HEK293 (cell line): ENCODE results near the gene AGTPBP1.
A peak's percentile ranks its signal among the peaks of the same experiment; 100 is the strongest.

Experiments
- BCL11A ChIP-seq: fragments of 450-650 bp; formaldehyde crosslinking; IDR thresholded peaks from 2 replicates; pipeline ENCODE4 v1.5.1; 2016; ENCODE audit warnings: low read depth, missing biosample characterization, missing genetic modification characterization
- HIC1 ChIP-seq: fragments of 450-650 bp; formaldehyde crosslinking; IDR thresholded peaks from 2 replicates; pipeline ENCODE4 v1.5.1; 2016; ENCODE audit warnings: missing biosample characterization, missing genetic modification characterization
- KLF17 ChIP-seq: fragments of 450-650 bp; formaldehyde crosslinking; IDR thresholded peaks from 2 replicates; pipeline ENCODE4 v1.5.1; 2016; ENCODE audit warnings: missing biosample characterization, missing genetic modification characterization
- PRDM10 ChIP-seq: fragments of 450-650 bp; formaldehyde crosslinking; IDR thresholded peaks from 2 replicates; pipeline ENCODE4 v1.5.1; 2016; ENCODE audit warnings: missing biosample characterization, missing genetic modification characterization
- PRDM4 ChIP-seq: fragments of 450-650 bp; formaldehyde crosslinking; IDR thresholded peaks from 2 replicates; pipeline ENCODE4 v1.5.1; 2017; ENCODE audit warnings: missing biosample characterization, missing genetic modification characterization
- PRDM6 ChIP-seq: fragments of 450-650 bp; formaldehyde crosslinking; IDR thresholded peaks from 2 replicates; pipeline ENCODE4 v1.5.1; 2017; ENCODE audit warnings: missing biosample characterization, missing genetic modification characterization
- SETDB1 ChIP-seq: IDR thresholded peaks from one replicate; pipeline ENCODE4 v1.6.1; 2017; ENCODE audit warnings: mild to moderate bottlenecking, low read length, moderate library complexity, mixed read lengths; ENCODE audit not compliant: insufficient read length
- TSHZ1 ChIP-seq: fragments of 450-650 bp; formaldehyde crosslinking; IDR thresholded peaks from 2 replicates; pipeline ENCODE4 v1.5.1; 2016; ENCODE audit warnings: missing biosample characterization, missing genetic modification characterization, borderline replicate concordance
- ZNF132 ChIP-seq: fragments of 450-650 bp; formaldehyde crosslinking; IDR thresholded peaks from 2 replicates; pipeline ENCODE4 v1.5.1; 2017; ENCODE audit warnings: missing biosample characterization, missing genetic modification characterization, borderline replicate concordance
- ZNF2 ChIP-seq: fragments of 450-650 bp; formaldehyde crosslinking; IDR thresholded peaks from 2 replicates; pipeline ENCODE4 v1.5.1; 2016; ENCODE audit warnings: missing biosample characterization, missing genetic modification characterization
- ZNF324 ChIP-seq: fragments of 450-650 bp; formaldehyde crosslinking; IDR thresholded peaks from 2 replicates; pipeline ENCODE4 v1.5.1; 2016; ENCODE audit warnings: missing biosample characterization, missing genetic modification characterization
- ZNF776 ChIP-seq: fragments of 450-650 bp; formaldehyde crosslinking; IDR thresholded peaks from 2 replicates; pipeline ENCODE4 v1.5.0; 2017; ENCODE audit warnings: missing biosample characterization, missing genetic modification characterization, borderline replicate concordance
- TF ChIP-seq, protein P1 (sequence below): fragments of 450-650 bp; formaldehyde crosslinking; IDR thresholded peaks from 2 replicates; pipeline ENCODE4; 2016; ENCODE audit warnings: missing biosample characterization, missing genetic modification characterization
- TF ChIP-seq, protein P2 (sequence below): fragments of 450-650 bp; formaldehyde crosslinking; IDR thresholded peaks from 2 replicates; pipeline ENCODE4 v1.5.1; 2016; ENCODE audit warnings: missing biosample characterization, missing genetic modification characterization
- TF ChIP-seq, protein P3 (sequence below): fragments of 450-650 bp; formaldehyde crosslinking; IDR thresholded peaks from 2 replicates; pipeline ENCODE4 v1.5.1; 2017; ENCODE audit warnings: missing biosample characterization, missing genetic modification characterization
- TF ChIP-seq, protein P4 (sequence below): fragments of 450-650 bp; IDR thresholded peaks from 2 replicates; pipeline ENCODE4 v1.5.1; 2018; ENCODE audit warnings: missing biosample characterization, mild to moderate bottlenecking, missing genetic modification characterization

AGTPBP1 gene

DNA sequence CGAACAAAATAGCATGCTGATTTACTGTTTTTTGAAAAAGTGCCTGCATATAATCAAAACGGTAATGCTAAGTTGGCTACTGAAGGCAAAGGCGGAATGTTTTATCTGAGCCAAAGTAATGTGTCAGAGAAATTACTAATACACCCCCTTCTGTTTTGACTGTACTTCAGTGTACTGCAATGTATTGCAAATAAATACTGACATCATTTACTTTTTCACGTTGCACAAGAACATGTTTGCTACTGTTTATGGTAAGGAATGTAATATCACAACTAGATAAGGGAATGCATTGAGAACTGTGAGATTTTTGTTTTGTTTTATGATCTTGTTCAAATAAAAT, 813 bp upstream of the AGTPBP1 start (continued):
- TF ChIP-seq, protein P1, sequence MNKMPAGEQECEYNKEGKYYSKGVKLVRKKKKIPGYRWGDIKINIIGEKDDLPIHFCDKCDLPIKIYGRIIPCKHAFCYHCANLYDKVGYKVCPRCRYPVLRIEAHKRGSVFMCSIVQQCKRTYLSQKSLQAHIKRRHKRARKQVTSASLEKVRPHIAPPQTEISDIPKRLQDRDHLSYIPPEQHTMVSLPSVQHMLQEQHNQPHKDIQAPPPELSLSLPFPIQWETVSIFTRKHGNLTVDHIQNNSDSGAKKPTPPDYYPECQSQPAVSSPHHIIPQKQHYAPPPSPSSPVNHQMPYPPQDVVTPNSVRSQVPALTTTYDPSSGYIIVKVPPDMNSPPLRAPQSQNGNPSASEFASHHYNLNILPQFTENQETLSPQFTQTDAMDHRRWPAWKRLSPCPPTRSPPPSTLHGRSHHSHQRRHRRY (tag by site-specific recombination) = no peak
- TF ChIP-seq, protein P2, sequence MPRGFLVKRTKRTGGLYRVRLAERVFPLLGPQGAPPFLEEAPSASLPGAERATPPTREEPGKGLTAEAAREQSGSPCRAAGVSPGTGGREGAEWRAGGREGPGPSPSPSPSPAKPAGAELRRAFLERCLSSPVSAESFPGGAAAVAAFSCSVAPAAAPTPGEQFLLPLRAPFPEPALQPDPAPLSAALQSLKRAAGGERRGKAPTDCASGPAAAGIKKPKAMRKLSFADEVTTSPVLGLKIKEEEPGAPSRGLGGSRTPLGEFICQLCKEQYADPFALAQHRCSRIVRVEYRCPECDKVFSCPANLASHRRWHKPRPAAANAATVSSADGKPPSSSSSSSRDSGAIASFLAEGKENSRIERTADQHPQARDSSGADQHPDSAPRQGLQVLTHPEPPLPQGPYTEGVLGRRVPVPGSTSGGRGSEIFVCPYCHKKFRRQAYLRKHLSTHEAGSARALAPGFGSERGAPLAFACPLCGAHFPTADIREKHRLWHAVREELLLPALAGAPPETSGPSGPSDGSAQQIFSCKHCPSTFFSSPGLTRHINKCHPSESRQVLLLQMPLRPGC (tag by site-specific recombination) = peak; percentile 98
- no peak for TF ChIP-seq ZNF776 (tag by site-specific recombination)
- TF ChIP-seq ZNF324 (tag by site-specific recombination) = no peak; the same call in 1 of the 2 replicates
- TF ChIP-seq BCL11A (tag by site-specific recombination) = 0 out of 2 replicates have a peak, but pooled peaks have one; percentile 14
- TF ChIP-seq SETDB1 = no peak
- peak; percentile 97 for TF ChIP-seq PRDM6 (tag by site-specific recombination)
- peak; percentile 1; the same call in 1 of the 2 replicates for TF ChIP-seq HIC1
- no peak for TF ChIP-seq PRDM4 (tag by site-specific recombination)
- TF ChIP-seq, protein P3, sequence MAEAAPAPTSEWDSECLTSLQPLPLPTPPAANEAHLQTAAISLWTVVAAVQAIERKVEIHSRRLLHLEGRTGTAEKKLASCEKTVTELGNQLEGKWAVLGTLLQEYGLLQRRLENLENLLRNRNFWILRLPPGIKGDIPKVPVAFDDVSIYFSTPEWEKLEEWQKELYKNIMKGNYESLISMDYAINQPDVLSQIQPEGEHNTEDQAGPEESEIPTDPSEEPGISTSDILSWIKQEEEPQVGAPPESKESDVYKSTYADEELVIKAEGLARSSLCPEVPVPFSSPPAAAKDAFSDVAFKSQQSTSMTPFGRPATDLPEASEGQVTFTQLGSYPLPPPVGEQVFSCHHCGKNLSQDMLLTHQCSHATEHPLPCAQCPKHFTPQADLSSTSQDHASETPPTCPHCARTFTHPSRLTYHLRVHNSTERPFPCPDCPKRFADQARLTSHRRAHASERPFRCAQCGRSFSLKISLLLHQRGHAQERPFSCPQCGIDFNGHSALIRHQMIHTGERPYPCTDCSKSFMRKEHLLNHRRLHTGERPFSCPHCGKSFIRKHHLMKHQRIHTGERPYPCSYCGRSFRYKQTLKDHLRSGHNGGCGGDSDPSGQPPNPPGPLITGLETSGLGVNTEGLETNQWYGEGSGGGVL = no peak
- TF ChIP-seq KLF17 = peak; percentile 19; the same call in 1 of the 2 replicates
- TF ChIP-seq PRDM10 (tag by site-specific recombination) = peak; percentile 34; the same call in 1 of the 2 replicates
- no peak for TF ChIP-seq ZNF132 (tag by site-specific recombination)
- TF ChIP-seq TSHZ1 = 0 out of 2 replicates have a peak, but pooled peaks have one; percentile 44
- TF ChIP-seq ZNF2 (tag by site-specific recombination) = peak; percentile 14; the same call in 1 of the 2 replicates
- TF ChIP-seq, protein P4, sequence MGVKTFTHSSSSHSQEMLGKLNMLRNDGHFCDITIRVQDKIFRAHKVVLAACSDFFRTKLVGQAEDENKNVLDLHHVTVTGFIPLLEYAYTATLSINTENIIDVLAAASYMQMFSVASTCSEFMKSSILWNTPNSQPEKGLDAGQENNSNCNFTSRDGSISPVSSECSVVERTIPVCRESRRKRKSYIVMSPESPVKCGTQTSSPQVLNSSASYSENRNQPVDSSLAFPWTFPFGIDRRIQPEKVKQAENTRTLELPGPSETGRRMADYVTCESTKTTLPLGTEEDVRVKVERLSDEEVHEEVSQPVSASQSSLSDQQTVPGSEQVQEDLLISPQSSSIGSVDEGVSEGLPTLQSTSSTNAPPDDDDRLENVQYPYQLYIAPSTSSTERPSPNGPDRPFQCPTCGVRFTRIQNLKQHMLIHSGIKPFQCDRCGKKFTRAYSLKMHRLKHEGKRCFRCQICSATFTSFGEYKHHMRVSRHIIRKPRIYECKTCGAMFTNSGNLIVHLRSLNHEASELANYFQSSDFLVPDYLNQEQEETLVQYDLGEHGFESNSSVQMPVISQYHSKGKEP (tag by site-specific recombination) = peak; percentile 95
